PC-9 (cell line): ENCODE measurements around the gene TMCO4. TPM values are rescaled to one million over a fixed set of nuclear protein-coding genes. Genes with fewer than 3 reads are reported as not detected.

Source experiments
- BruUV-seq: library from RNA; stranded (reverse); fragments of 400-500 nt; replicated peaks from 2 replicates; lab custom pipeline; 2021; lab: Mats Ljungman, UMichigan
- CTCF ChIA-PET: fragments of 300-600 bp; sonication (Branson Sonifier 250); formaldehyde crosslinking; loops from one replicate; lab custom pipeline; 2022; ENCODE audit warnings: antibody characterized with exemption; lab: Charles Lee
- POLR2A ChIA-PET: fragments of 300-600 bp; sonication (Branson Sonifier 250); formaldehyde crosslinking; loops from one replicate; lab custom pipeline; 2022; ENCODE audit warnings: antibody characterized with exemption; ENCODE audit not compliant: unreplicated experiment; lab: Charles Lee
- DNase-seq, 2 experiments: peaks; one replicate each; pipeline versions ENCODE4 v3.0.0 to v3.0.0-alpha.2; 2015 to 2022; ENCODE audit warnings: mixed read lengths in 1 of 2
- H2AFZ ChIP-seq: fragments of 200-600 bp; sonication (generic); 2 replicates; pipeline ENCODE4 v1.8.1; 2017; ENCODE audit warnings: antibody characterized with exemption
- H3F3A ChIP-seq: fragments of 200-600 bp; sonication (generic); 2 replicates; pipeline ENCODE4 v1.8.1; 2017; ENCODE audit warnings: antibody characterized with exemption, mild to moderate bottlenecking, low read depth; ENCODE audit not compliant: insufficient read depth
- H3K27ac ChIP-seq: fragments of 200-600 bp; sonication (generic); 2 replicates; pipeline ENCODE4 v1.6.1; 2016; ENCODE audit warnings: mixed run types
- H3K27me3 ChIP-seq: fragments of 200-600 bp; sonication (generic); 2 replicates; pipeline ENCODE4 v1.6.1; 2016; ENCODE audit warnings: low read depth, mixed run types; ENCODE audit not compliant: insufficient read depth
- H3K36me3 ChIP-seq: fragments of 200-600 bp; sonication (generic); 2 replicates; pipeline ENCODE4 v1.6.1; 2016; ENCODE audit warnings: low read depth, mixed run types
- H3K4me1 ChIP-seq: fragments of 200-600 bp; sonication (generic); replicated peaks from 2 replicates; pipeline ENCODE4 v1.6.1; 2016; ENCODE audit warnings: mixed run types; ENCODE audit not compliant: insufficient read depth
- H3K4me2 ChIP-seq: fragments of 200-600 bp; sonication (generic); 2 replicates; pipeline ENCODE4 v1.6.1; 2017; ENCODE audit warnings: mixed run types
- H3K4me3 ChIP-seq: fragments of 200-600 bp; sonication (generic); 2 replicates; pipeline ENCODE4 v1.6.1; 2016; ENCODE audit warnings: mixed run types
- H3K79me2 ChIP-seq: fragments of 200-600 bp; sonication (generic); 2 replicates; pipeline ENCODE4 v1.6.1; 2017; ENCODE audit warnings: low read depth, mixed run types
- H3K9me2 ChIP-seq: fragments of 200-600 bp; sonication (generic); 2 replicates; pipeline ENCODE4 v1.8.1; 2017; ENCODE audit warnings: mild to moderate bottlenecking; ENCODE audit not compliant: insufficient read depth
- H3K9me3 ChIP-seq: fragments of 200-600 bp; sonication (generic); 2 replicates; pipeline ENCODE4 v1.8.1; 2016; ENCODE audit warnings: low read depth; ENCODE audit not compliant: insufficient read depth
- H4K20me1 ChIP-seq: fragments of 200-600 bp; sonication (generic); 2 replicates; pipeline ENCODE4 v1.8.1; 2017; ENCODE audit not compliant: insufficient read depth
- CTCF ChIP-seq: fragments of 200-600 bp; sonication (generic); conservative IDR thresholded peaks from 2 replicates; pipeline ENCODE4 v1.6.1; 2017; ENCODE audit warnings: mixed run types, antibody characterized with exemption, mild to moderate bottlenecking, moderate library complexity
- EZH2 ChIP-seq: fragments of 200-600 bp; sonication (generic); IDR thresholded peaks from 2 replicates; pipeline ENCODE4 v1.8.0; 2017; ENCODE audit warnings: antibody characterized with exemption, low read depth
- intact Hi-C: fragments of 100-400 bp; cut with micrococcal nuclease; formaldehyde crosslinking; loops from one replicate; pipeline ENCODE4 v1.10.0; 2022; ENCODE audit not compliant: unreplicated experiment
- total RNA-seq: library from RNA; stranded (reverse); gene quantifications from 2 replicates; pipeline ENCODE4 v1.2.3, GENCODE V29; 2021

TMCO4 gene
- total RNA-seq, 1 experiment from 2014 or later, result 22.6 TPM

GRCh38 chr1:19785660-19786059, 14.1 kb downstream of the TMCO4 start:
- POLR2A ChIA-PET, result no interaction called here
- H3K9me2 ChIP-seq, result no peaks in the 10 kb centered on the region
- H3K36me3 ChIP-seq, result no peaks in the 10 kb centered on the region
- H3K9me3 ChIP-seq, result no peaks in the 10 kb centered on the region
- intact Hi-C loops, result no loop called here
- no peak overlapping the region for H3K27ac ChIP-seq
- DNase-seq, result no peak
- H2AFZ ChIP-seq, result no peak overlapping the region
- no peak overlapping the region for H3K4me2 ChIP-seq
- H3F3A ChIP-seq, result no peaks in the 10 kb centered on the region
- no TSS peak for BruUV-seq
- TF ChIP-seq CTCF (no peak), EZH2 (no peak)
- H3K79me2 ChIP-seq, result no peaks in the 10 kb centered on the region
- H3K4me1 ChIP-seq, result peaks cover 9% of the 10 kb centered on the region
- H4K20me1 ChIP-seq, result no peaks in the 10 kb centered on the region
- CTCF ChIA-PET, result no interaction called here
- no peaks in the 10 kb centered on the region for H3K27me3 ChIP-seq
- H3K4me3 ChIP-seq, result no peak overlapping the region

GRCh38 chr1:19780267-19780877, 19.3 kb downstream of the TMCO4 start:
- Histone ChIP-seq H4K20me1 (no peaks in the 10 kb centered on the region), H3K27me3 (no peaks in the 10 kb centered on the region), H3K27ac (no peak overlapping the region), H3K4me3 (no peak overlapping the region), H3K36me3 (no peaks in the 10 kb centered on the region; the same call in 1 of the 2 replicates), H3K9me3 (no peaks in the 10 kb centered on the region), H2AFZ (no peak overlapping the region), H3F3A (no peaks in the 10 kb centered on the region), H3K9me2 (no peaks in the 10 kb centered on the region), H3K4me1 (no peaks in the 10 kb centered on the region), H3K4me2 (no peak overlapping the region), H3K79me2 (no peaks in the 10 kb centered on the region)
- no TSS peak for BruUV-seq
- no peak for DNase-seq
- ChIA-PET POLR2A (no interaction called here), CTCF (no interaction called here)
- no peak for TF ChIP-seq EZH2
- no peak for TF ChIP-seq CTCF
- intact Hi-C loops, result no loop called here

- H3K9me3 ChIP-seq, result no peaks in the 10 kb centered on the region
- H4K20me1 ChIP-seq, result no peaks in the 10 kb centered on the region
- POLR2A ChIA-PET, result no interaction called here
- H3K9me2 ChIP-seq, result no peaks in the 10 kb centered on the region
- H3K4me2 ChIP-seq, result no peak overlapping the region
- no peaks in the 10 kb centered on the region for H3K4me1 ChIP-seq
- H3F3A ChIP-seq, result no peaks in the 10 kb centered on the region
- H3K27ac ChIP-seq, result no peak overlapping the region
- CTCF ChIA-PET, result no interaction called here
- TF ChIP-seq CTCF (no peak), EZH2 (no peak)
- intact Hi-C loops, result no loop called here
- H3K79me2 ChIP-seq, result no peaks in the 10 kb centered on the region
- no peak overlapping the region for H2AFZ ChIP-seq
- H3K36me3 ChIP-seq, result no peaks in the 10 kb centered on the region; the same call in 1 of the 2 replicates
- H3K27me3 ChIP-seq, result no peaks in the 10 kb centered on the region
- DNase-seq, result no peak
- no TSS peak for BruUV-seq
- no peak overlapping the region for H3K4me3 ChIP-seq
Observed at GRCh38 chr1:19776933-19777332, 22.8 kb downstream of the TMCO4 start.
